Esophagus muscularis mucosa (tissue), 3 donors: ENCODE measurements around the gene TENM4.
"Not testable (repeated sequence)": the region's sequence is repeated elsewhere in the genome, so short reads cannot be mapped to it uniquely, and the experiment has no call there.

ENCODE experiments used
- EP300 ChIP-seq: sonication (generic); formaldehyde crosslinking; IDR thresholded peaks from one replicate; pipeline ENCODE4 v1.6.1; 2017; ENCODE audit warnings: antibody characterized with exemption
- TF ChIP-seq, protein P1 (sequence below), 3 experiments: fragments of 200-600 bp in 2 of 3; fragments of 450-650 bp in 1 of 3; sonication (generic) in 2 of 3; IDR thresholded peaks; one replicate each; pipeline ENCODE4 v1.5.1; 2017 to 2019; ENCODE audit warnings: antibody characterized with exemption in 3 of 3, mild to moderate bottlenecking in 2 of 3, moderate library complexity in 1 of 3

DNA sequence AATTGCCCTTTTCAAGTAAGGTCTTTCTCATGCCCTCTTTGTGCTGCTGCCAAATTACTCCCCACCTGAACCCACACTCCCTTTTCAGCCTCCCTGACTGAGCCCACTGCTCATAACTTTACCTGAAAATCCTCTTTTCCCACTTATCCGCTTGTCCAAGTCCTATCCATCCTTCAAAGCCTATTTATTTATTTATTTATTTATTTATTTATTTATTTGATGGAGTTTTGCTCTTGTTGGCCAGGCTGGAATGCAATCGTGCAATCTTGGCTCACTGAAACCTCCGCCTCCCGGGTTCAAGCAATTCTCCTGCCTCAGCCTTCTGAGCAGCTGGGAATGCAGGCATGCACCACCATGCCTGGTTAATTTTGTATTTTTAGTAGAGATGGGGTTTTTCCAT, 613.5 kb downstream of the TENM4 start:
- TF ChIP-seq, protein P1, sequence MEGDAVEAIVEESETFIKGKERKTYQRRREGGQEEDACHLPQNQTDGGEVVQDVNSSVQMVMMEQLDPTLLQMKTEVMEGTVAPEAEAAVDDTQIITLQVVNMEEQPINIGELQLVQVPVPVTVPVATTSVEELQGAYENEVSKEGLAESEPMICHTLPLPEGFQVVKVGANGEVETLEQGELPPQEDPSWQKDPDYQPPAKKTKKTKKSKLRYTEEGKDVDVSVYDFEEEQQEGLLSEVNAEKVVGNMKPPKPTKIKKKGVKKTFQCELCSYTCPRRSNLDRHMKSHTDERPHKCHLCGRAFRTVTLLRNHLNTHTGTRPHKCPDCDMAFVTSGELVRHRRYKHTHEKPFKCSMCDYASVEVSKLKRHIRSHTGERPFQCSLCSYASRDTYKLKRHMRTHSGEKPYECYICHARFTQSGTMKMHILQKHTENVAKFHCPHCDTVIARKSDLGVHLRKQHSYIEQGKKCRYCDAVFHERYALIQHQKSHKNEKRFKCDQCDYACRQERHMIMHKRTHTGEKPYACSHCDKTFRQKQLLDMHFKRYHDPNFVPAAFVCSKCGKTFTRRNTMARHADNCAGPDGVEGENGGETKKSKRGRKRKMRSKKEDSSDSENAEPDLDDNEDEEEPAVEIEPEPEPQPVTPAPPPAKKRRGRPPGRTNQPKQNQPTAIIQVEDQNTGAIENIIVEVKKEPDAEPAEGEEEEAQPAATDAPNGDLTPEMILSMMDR (IDR thresholded peaks at IDR 0.05): not testable (repeated sequence)
- TF ChIP-seq EP300: not testable (repeated sequence)
